HFF-Myc (cell line): ENCODE measurements around the gene GPR183.

Experiments used
- DNase-seq: peaks from one replicate; pipeline ENCODE4 v3.0.0-alpha.2; 2011; ENCODE audit warnings: low read depth; ENCODE audit errors: extremely low read depth
- H3K4me3 ChIP-seq: replicated peaks from 2 replicates; pipeline ENCODE4 v1.5.1; 2011; ENCODE audit warnings: low read depth, mild to moderate bottlenecking, control low read depth, low read length
- CTCF ChIP-seq: IDR thresholded peaks from 2 replicates; pipeline ENCODE4 v1.5.1; 2012; ENCODE audit warnings: mild to moderate bottlenecking, low read depth, low read length, control low read depth; ENCODE audit errors: missing control alignments

Gene GPR183

GRCh38 chr13:99346335-99347042, 39.3 kb upstream of the GPR183 start:
- no peak overlapping the region for H3K4me3 ChIP-seq
- no peak for DNase-seq
- TF ChIP-seq CTCF = no peak

GRCh38 chr13:99345345-99345744, 38.1 kb upstream of the GPR183 start:
- no peak overlapping the region for H3K4me3 ChIP-seq
- no peak for DNase-seq

GRCh38 chr13:99344610-99345208, 37.5 kb upstream of the GPR183 start:
- no peak for DNase-seq
- no peak overlapping the region for H3K4me3 ChIP-seq
- TF ChIP-seq CTCF = no peak

More at GRCh38 chr13:99345345-99345744, 38.1 kb upstream of the GPR183 start:
- no peak for TF ChIP-seq CTCF

GRCh38 chr13:99342723-99343315, 35.6 kb upstream of the GPR183 start:
- no peak for TF ChIP-seq CTCF
- no peak for DNase-seq
- no peak overlapping the region for H3K4me3 ChIP-seq

- TF ChIP-seq CTCF = no peak
- no peak for DNase-seq
- no peak overlapping the region for H3K4me3 ChIP-seq
These were observed 34.9 kb upstream of the GPR183 start for GRCh38 chr13:99341969-99342722.

GRCh38 chr13:99340638-99341037, 33.4 kb upstream of the GPR183 start:
- DNase-seq = no peak
- no peak for TF ChIP-seq CTCF
- no peak overlapping the region for H3K4me3 ChIP-seq
